ENCODE results near the gene S100A5.

Gene S100A5

DNA sequence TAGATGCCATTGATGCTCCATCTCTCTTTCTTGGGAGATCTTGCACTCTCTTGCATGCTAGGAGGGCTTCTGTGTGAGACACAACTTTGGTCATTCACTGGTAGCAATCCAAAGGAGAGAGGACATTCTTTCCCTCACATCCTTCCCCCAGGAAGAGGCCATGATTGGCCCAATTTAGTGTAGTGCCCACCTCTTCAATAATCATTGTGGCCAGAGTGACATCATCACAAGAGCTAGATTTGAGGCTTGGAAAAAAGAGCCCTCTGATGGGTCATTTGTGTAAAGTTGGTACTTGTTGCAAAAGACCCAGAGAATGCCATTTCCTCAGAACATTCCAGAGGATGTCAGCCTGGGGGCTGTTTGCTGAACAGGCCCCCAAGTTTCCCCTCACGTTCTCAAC is 35.2 kb downstream of the S100A5 start:
- H3K27ac ChIP-seq = no peak overlapping the region
- TF ChIP-seq, protein P1, sequence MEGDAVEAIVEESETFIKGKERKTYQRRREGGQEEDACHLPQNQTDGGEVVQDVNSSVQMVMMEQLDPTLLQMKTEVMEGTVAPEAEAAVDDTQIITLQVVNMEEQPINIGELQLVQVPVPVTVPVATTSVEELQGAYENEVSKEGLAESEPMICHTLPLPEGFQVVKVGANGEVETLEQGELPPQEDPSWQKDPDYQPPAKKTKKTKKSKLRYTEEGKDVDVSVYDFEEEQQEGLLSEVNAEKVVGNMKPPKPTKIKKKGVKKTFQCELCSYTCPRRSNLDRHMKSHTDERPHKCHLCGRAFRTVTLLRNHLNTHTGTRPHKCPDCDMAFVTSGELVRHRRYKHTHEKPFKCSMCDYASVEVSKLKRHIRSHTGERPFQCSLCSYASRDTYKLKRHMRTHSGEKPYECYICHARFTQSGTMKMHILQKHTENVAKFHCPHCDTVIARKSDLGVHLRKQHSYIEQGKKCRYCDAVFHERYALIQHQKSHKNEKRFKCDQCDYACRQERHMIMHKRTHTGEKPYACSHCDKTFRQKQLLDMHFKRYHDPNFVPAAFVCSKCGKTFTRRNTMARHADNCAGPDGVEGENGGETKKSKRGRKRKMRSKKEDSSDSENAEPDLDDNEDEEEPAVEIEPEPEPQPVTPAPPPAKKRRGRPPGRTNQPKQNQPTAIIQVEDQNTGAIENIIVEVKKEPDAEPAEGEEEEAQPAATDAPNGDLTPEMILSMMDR (IDR thresholded peaks at IDR 0.05) = no peak
- no peak for TF ChIP-seq ZFX (IDR thresholded peaks at IDR 0.05; ENCODE audit: borderline replicate concordance)

DNA sequence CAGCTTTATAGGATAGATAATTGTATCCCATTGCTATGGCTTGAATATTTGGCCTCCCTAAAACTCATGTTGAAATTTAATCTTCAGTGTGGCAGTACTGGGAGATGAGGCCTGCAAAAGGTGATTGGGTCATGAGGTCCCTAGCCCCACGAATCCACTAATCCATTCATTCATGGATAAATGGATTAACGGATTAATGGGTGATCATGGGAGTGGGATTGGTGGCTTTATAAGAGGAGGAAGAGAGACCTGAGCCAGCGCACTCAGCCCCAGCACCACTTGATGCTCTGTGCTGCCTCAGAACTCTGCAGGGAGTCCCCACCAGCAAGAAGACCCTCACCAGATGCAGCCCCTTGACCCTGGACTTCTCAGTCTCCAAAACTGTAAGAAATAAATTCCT is 37.0 kb downstream of the S100A5 start:
- no peak for TF ChIP-seq ZFX (IDR thresholded peaks at IDR 0.05; ENCODE audit: borderline replicate concordance)
- TF ChIP-seq, protein P1 (IDR thresholded peaks at IDR 0.05) = no peak
- no peak overlapping the region for H3K27ac ChIP-seq

DNA sequence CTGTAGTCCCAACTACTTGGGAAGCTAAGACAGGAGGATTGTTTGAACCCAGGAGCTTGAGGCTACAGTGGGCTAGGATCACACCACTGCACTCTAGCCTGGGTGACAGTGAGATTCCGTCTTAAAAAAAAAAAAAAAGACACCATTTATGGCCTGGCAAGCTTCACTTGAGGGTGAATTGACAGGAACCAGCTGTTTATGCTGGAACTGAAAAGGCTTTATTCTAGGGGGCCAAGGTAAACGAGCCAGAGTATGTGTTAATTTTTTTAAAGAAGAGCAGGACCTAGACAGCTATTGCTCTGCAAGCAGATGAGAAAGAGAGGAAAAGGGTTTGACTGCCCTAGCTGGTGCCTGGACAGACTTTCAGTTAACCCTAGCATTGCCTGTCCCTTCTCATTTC is 42.0 kb downstream of the S100A5 start:
- TF ChIP-seq ZFX (IDR thresholded peaks at IDR 0.05; ENCODE audit: borderline replicate concordance) = no peak
- TF ChIP-seq, protein P1 (IDR thresholded peaks at IDR 0.05) = no peak
- H3K27ac ChIP-seq = no peak overlapping the region

DNA sequence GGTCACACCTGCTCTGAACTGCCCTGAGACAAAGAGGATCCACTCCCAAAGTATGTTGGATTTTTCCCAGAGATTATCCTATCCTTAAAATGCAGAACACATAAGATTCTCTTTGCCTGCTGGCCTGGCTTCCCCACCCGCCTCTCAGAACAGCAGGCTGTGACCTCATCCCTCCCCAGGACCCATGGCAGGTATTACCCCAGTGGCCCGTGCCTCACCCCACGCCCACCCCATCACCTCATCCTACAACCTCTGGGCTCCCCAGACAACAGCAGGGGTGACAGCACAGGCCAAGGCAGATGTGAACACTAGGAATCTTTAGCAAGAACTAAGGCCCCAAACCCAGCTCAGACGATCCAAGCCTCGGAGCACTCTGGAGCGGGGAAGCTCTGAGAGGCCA is 45.2 kb downstream of the S100A5 start:
- TF ChIP-seq, protein P1 (IDR thresholded peaks at IDR 0.05) = no peak
- no peak for TF ChIP-seq ZFX (IDR thresholded peaks at IDR 0.05; ENCODE audit: borderline replicate concordance)
- no peak overlapping the region for H3K27ac ChIP-seq

DNA sequence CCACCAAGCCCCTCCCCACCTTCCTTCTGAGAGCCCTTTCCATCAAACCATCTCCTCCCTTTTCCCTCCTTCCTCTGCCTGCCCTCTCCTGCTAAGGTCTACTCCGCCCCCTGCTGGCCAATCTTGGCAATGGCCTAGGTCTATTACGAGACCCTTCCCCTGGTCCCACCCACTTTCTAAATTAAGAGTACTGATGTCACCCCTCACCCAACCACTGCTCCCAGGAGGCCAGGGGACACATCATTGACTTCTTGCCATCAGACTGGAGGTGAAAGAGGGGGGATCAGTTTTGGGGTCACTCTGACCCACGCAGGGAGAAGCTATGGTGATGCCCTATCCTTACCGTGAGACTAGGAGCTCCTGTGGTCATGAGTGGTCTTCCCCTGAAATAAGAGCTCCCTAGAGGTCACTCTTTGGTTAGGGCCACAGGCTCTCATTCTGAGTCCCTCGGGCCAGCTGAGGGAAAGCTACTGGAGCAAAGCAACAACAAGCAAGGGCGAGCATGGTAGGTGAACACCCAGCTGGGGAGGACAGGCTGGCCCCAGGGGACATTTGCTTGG is 45.7 kb downstream of the S100A5 start:
- no peak overlapping the region for H3K27ac ChIP-seq
- TF ChIP-seq, protein P1 (IDR thresholded peaks at IDR 0.05) = peak; percentile 97
- no peak for TF ChIP-seq ZFX (IDR thresholded peaks at IDR 0.05; ENCODE audit: borderline replicate concordance)

DNA sequence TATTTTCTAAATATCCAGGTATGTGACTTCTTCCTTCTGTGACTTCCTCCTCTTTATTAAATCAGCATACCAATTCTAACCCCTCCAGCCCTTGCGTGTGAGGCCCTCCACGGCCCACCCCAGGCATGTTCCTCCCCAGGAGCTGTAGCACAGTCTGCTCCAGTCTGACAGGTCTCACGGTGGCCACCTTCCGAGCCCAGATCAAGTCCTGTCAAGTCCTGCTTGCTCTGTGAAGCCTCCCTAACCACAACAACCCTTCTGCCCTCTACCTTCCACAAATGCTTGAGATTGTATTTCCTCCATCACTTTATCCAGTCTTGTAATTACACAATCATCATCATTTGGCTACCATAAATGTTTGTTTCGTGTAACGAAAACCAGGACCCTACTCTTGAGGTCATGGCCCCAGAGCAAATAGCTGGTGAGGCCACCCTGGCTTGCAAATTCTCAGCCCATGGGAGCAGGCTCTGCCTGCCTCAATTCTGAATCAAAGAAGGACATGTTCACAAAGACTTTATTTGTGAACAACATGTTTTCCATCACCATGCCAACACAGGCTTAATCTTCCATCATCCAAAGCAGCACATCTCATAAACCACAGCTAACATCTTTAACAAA is 47.3 kb downstream of the S100A5 start:
- TF ChIP-seq, protein P1 (IDR thresholded peaks at IDR 0.05) = no peak
- TF ChIP-seq ZFX (IDR thresholded peaks at IDR 0.05; ENCODE audit: borderline replicate concordance) = no peak
- no peak overlapping the region for H3K27ac ChIP-seq

DNA sequence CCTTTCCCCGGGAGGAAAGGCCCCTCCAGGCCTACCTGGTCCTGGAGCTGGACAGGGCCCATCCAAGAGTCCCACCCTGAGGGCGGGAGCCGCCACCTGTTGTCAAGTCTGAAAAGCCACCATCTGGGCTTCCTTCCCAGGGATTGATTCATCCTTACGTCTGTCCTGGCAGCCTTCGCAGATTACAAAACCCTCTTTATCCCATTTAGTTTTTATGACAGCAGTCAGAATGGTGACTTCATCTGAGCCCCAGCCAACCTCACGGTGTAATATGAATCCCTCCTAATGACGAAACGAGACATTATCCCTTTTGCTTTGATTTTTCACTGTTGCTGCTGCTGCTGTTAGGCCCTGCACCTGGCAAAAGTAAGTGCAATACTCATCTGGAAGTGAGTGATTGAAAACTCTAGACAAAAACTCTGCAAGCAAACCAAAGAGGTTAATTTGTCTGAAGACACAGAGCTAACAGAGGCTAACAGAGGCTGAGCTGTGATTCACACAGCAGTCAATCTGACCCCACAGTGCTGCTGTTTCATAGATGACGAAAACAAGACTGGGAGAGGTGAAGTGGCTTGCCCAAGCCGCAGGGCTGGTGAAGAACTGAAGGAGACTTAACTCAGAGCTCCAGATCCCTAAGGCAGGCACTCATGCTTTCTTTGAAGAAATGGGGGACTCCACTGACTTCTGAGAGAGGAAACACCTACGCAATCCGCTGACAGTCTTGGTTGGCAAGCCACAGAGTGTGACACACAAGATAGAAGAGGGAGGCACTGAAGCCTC is 50.3 kb downstream of the S100A5 start:
- H3K27ac ChIP-seq = no peak overlapping the region
- TF ChIP-seq, protein P1 (IDR thresholded peaks at IDR 0.05) = no peak
- no peak for TF ChIP-seq ZFX (IDR thresholded peaks at IDR 0.05; ENCODE audit: borderline replicate concordance)
